ENCODE data around the gene CDIP1.

GRCh38 chr16:4586291-4586690 is 47.7 kb upstream of the CDIP1 start:
- TF ChIP-seq FOXA1 (IDR thresholded peaks at IDR 0.05) = no peak
- no peak for TF ChIP-seq L3MBTL2 (conservative IDR thresholded peaks at IDR 0.05)
- no peak for TF ChIP-seq FOXM1 (IDR thresholded peaks at IDR 0.05; ENCODE audit: borderline replicate concordance)
- TF ChIP-seq SP1 (IDR thresholded peaks at IDR 0.05) = no peak
- TF ChIP-seq CTBP1 (IDR thresholded peaks at IDR 0.05; ENCODE audit: borderline replicate concordance) = no peak
- no peak for TF ChIP-seq SUZ12 (IDR thresholded peaks at IDR 0.05)
- no peak for TF ChIP-seq TARDBP (IDR thresholded peaks at IDR 0.05)
- no peak for TF ChIP-seq FOXK2 (IDR thresholded peaks at IDR 0.05)
